Upper lobe of left lung (tissue), 6 donors: ENCODE data around the gene ANKRD44. TPM values are rescaled to one million over a fixed set of nuclear protein-coding genes. Genes with fewer than 3 reads are reported as not detected.

ENCODE experiments used
- ATAC-seq, 2 donors: fragments of 200-7000 bp; cut with Tn5 transposase; one replicate each; pipeline ENCODE4 v1.9.1; 2022; ENCODE audit warnings: mild to moderate bottlenecking in 2 of 2, moderate library complexity in 2 of 2; ENCODE audit not compliant: low FRiP score in 2 of 2
- DNase-seq, 2 donors: peaks; one replicate each; pipeline ENCODE4 v3.0.0-alpha.2; 2019 to 2020
- H3K27ac ChIP-seq, 4 donors: fragments of 200-600 bp; sonication (generic); one replicate each; pipeline ENCODE4 v1.5.1; 2016 to 2019
- H3K27me3 ChIP-seq, 4 donors: fragments of 200-600 bp; sonication (generic); one replicate each; pipeline ENCODE4 v1.5.1; 2017 to 2019
- H3K36me3 ChIP-seq, 4 donors: fragments of 200-600 bp; sonication (generic); one replicate each; pipeline ENCODE4 v1.5.1; 2016 to 2019
- H3K4me1 ChIP-seq, 4 donors: fragments of 200-600 bp; sonication (generic); one replicate each; pipeline ENCODE4 v1.5.1; 2018 to 2019
- H3K4me3 ChIP-seq, 4 donors: fragments of 200-600 bp; sonication (generic); one replicate each; pipeline ENCODE4 v1.5.1; 2017 to 2019; ENCODE audit warnings: mild to moderate bottlenecking in 2 of 4, moderate library complexity in 1 of 4
- H3K9me3 ChIP-seq, 4 donors: fragments of 200-600 bp; sonication (generic); one replicate each; pipeline ENCODE4 v1.5.1; 2018 to 2019
- EP300 ChIP-seq, 4 donors: sonication (generic); formaldehyde crosslinking; IDR thresholded peaks; one replicate each; pipeline ENCODE4 v1.5.1; 2017; ENCODE audit warnings: antibody characterized with exemption in 4 of 4, control low read depth in 2 of 4
- POLR2A ChIP-seq, 4 donors: fragments of 450-650 bp; IDR thresholded peaks; one replicate each; pipeline ENCODE4 v1.5.1; 2016 to 2017; ENCODE audit warnings: antibody characterized with exemption in 4 of 4, mild to moderate bottlenecking in 2 of 4
- POLR2AphosphoS5 ChIP-seq, 2 donors: sonication (generic); formaldehyde crosslinking; IDR thresholded peaks; one replicate each; pipeline ENCODE4 v1.5.1; 2017; ENCODE audit warnings: antibody characterized with exemption in 2 of 2
- WGBS, 2 donors: methylation state at CpG; one replicate each; pipeline ENCODE4 v1.1.5; 2017 to 2018; 5-methylcytosine and 5-hydroxymethylcytosine counted together
- total RNA-seq, 6 donors: library from RNA; depleted of rRNA in 4 of 6; stranded (reverse); fragments of >200 nt in 4 of 6; gene quantifications; one replicate each; pipeline versions ENCODE4 v1.1.0 to v1.2.1, GENCODE V29; 2016 to 2021
- TF ChIP-seq, protein P1 (sequence below), 6 experiments: fragments of 450-650 bp in 4 of 6; fragments of 200-600 bp in 2 of 6; sonication (generic) in 2 of 6; IDR thresholded peaks; one replicate each; pipeline ENCODE4 v1.5.1; 2016 to 2019; ENCODE audit warnings: antibody characterized with exemption in 6 of 6
- donor health status: DM: no; HTN: no; CAD: no; lungs with moderate emphysema.
- donor health status: DM: no; HTN: yes; CAD: no; lungs with severe emphysema.

The ANKRD44 gene
- total RNA-seq, 6 donors from 2014 or later: 41.0 to 91.1 (median 61.7) TPM

- DNase-seq (no peak), ATAC-seq (no peak)
- H3K4me1 ChIP-seq: peaks cover 0 to 5% (median 0%) of the 10 kb centered on the region in 4 donors
- no peak for TF ChIP-seq EP300 (IDR thresholded peaks at IDR 0.05)
- no peak for TF ChIP-seq POLR2A (IDR thresholded peaks at IDR 0.05)
- TF ChIP-seq POLR2AphosphoS5 (IDR thresholded peaks at IDR 0.05): no peak
- TF ChIP-seq, protein P1, sequence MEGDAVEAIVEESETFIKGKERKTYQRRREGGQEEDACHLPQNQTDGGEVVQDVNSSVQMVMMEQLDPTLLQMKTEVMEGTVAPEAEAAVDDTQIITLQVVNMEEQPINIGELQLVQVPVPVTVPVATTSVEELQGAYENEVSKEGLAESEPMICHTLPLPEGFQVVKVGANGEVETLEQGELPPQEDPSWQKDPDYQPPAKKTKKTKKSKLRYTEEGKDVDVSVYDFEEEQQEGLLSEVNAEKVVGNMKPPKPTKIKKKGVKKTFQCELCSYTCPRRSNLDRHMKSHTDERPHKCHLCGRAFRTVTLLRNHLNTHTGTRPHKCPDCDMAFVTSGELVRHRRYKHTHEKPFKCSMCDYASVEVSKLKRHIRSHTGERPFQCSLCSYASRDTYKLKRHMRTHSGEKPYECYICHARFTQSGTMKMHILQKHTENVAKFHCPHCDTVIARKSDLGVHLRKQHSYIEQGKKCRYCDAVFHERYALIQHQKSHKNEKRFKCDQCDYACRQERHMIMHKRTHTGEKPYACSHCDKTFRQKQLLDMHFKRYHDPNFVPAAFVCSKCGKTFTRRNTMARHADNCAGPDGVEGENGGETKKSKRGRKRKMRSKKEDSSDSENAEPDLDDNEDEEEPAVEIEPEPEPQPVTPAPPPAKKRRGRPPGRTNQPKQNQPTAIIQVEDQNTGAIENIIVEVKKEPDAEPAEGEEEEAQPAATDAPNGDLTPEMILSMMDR (IDR thresholded peaks at IDR 0.05): no peak
- no peak overlapping the region for H3K4me3 ChIP-seq
- 77 to 84% methylated on average over 1 of the region's 1 CpG for WGBS, 2 donors
- no peaks in the 10 kb centered on the region for H3K27me3 ChIP-seq
- no peaks in the 10 kb centered on the region for H3K9me3 ChIP-seq
- no peak overlapping the region for H3K27ac ChIP-seq
- H3K36me3 ChIP-seq: no peaks in the 10 kb centered on the region
These were observed 352.6 kb downstream of the ANKRD44 start for GRCh38 chr2:196957881-196958525.

GRCh38 chr2:196957442-196957841 lies 353.1 kb downstream of the ANKRD44 start:
- no peaks in the 10 kb centered on the region for H3K9me3 ChIP-seq
- no peaks in the 10 kb centered on the region for H3K36me3 ChIP-seq
- TF ChIP-seq, protein P1 (IDR thresholded peaks at IDR 0.05): no peak
- no peak for TF ChIP-seq POLR2AphosphoS5 (IDR thresholded peaks at IDR 0.05)
- TF ChIP-seq POLR2A (IDR thresholded peaks at IDR 0.05): no peak
- TF ChIP-seq EP300 (IDR thresholded peaks at IDR 0.05): no peak
- no peaks in the 10 kb centered on the region for H3K27me3 ChIP-seq
- ATAC-seq (no peak), DNase-seq (no peak)
- 92 to 94% methylated on average over 5 of the region's 5 CpGs for WGBS, 2 donors
- H3K27ac ChIP-seq: no peak overlapping the region
- H3K4me1 ChIP-seq: peaks cover 0 to 5% (median 0%) of the 10 kb centered on the region in 4 donors
- H3K4me3 ChIP-seq: no peak overlapping the region

GRCh38 chr2:196956069-196956468 lies 354.5 kb downstream of the ANKRD44 start:
- TF ChIP-seq POLR2A (IDR thresholded peaks at IDR 0.05) (no peak), POLR2AphosphoS5 (IDR thresholded peaks at IDR 0.05) (no peak), EP300 (IDR thresholded peaks at IDR 0.05) (no peak)
- TF ChIP-seq, protein P1 (IDR thresholded peaks at IDR 0.05): no peak
- no peak overlapping the region for H3K4me3 ChIP-seq
- H3K27me3 ChIP-seq: no peaks in the 10 kb centered on the region
- 80 to 85% methylated on average over 6 of the region's 6 CpGs for WGBS, 2 donors
- no peaks in the 10 kb centered on the region for H3K36me3 ChIP-seq
- H3K9me3 ChIP-seq: no peaks in the 10 kb centered on the region
- DNase-seq: no peak
- no peak for ATAC-seq
- H3K27ac ChIP-seq: no peak overlapping the region
- H3K4me1 ChIP-seq: peaks cover 0 to 5% (median 0%) of the 10 kb centered on the region in 4 donors

DNA sequence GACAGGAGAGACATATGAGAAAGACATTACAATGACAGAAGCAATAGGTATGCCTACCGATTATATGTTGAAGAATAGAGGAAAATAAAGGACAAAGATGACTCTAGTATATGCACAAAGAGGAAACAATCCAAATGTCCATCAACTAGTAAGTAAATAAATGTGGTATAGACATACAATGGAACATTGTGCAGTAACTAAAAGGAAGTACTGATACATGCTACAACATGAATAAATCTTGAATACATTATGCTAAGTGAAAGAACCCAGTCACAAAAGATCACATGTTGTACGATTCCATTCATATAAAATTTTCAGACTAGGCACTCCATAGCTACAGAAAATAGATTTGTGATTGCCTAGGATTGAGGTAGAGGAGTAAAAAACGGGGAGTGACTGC lies 355.5 kb downstream of the ANKRD44 start:
- H3K27me3 ChIP-seq: no peaks in the 10 kb centered on the region
- ATAC-seq (no peak), DNase-seq (no peak)
- H3K9me3 ChIP-seq: no peaks in the 10 kb centered on the region
- H3K36me3 ChIP-seq: no peaks in the 10 kb centered on the region
- H3K4me3 ChIP-seq: no peak overlapping the region
- H3K4me1 ChIP-seq: peaks cover 0 to 5% (median 0%) of the 10 kb centered on the region in 4 donors
- WGBS, 2 donors: 59 to 85% methylated on average over 3 of the region's 3 CpGs
- H3K27ac ChIP-seq: no peak overlapping the region
- no peak for TF ChIP-seq POLR2AphosphoS5 (IDR thresholded peaks at IDR 0.05)
- TF ChIP-seq EP300 (IDR thresholded peaks at IDR 0.05): no peak
- no peak for TF ChIP-seq POLR2A (IDR thresholded peaks at IDR 0.05)
- TF ChIP-seq, protein P1 (IDR thresholded peaks at IDR 0.05): no peak

- ATAC-seq: no peak
- 80 to 90% methylated on average over 5 of the region's 5 CpGs for WGBS, 2 donors
- Histone ChIP-seq H3K4me1 (no peaks in the 10 kb centered on the region), H3K36me3 (no peaks in the 10 kb centered on the region), H3K4me3 (no peak overlapping the region), H3K27me3 (no peaks in the 10 kb centered on the region), H3K27ac (no peak overlapping the region), H3K9me3 (no peaks in the 10 kb centered on the region)
- TF ChIP-seq POLR2A (IDR thresholded peaks at IDR 0.05): no peak
- TF ChIP-seq POLR2AphosphoS5 (IDR thresholded peaks at IDR 0.05): no peak
- TF ChIP-seq, protein P1 (IDR thresholded peaks at IDR 0.05): no peak
- TF ChIP-seq EP300 (IDR thresholded peaks at IDR 0.05): no peak
- no peak for DNase-seq
These were observed 356.6 kb downstream of the ANKRD44 start for GRCh38 chr2:196954001-196954400.
